Measurements from ENCODE around the gene TTYH1.
A peak's percentile ranks its signal among the peaks of the same experiment; 100 is the strongest.

Gene TTYH1

GRCh38 chr19:54424660-54425381 is 9.6 kb downstream of the TTYH1 start:
- Histone ChIP-seq H3K9me3 (ENCODE audit: insufficient read depth, low read depth, low read length) (no peaks in the 10 kb centered on the region), H3K36me3 (ENCODE audit: insufficient read depth, low read depth, low read length) (peaks cover 12% of the 10 kb centered on the region; the same call in 1 of the 2 replicates), H3K9ac (ENCODE audit: low read depth, low read length) (no peak overlapping the region), H3K27me3 (ENCODE audit: insufficient read depth, low read length) (peaks cover 32% of the 10 kb centered on the region), H3K4me1 (ENCODE audit: insufficient read depth, low read length) (peaks cover 12% of the 10 kb centered on the region; the same call in 1 of the 2 replicates), H3K27ac (ENCODE audit: low read length) (no peak overlapping the region), H3K4me3 (ENCODE audit: low read length) (no peak overlapping the region)

GRCh38 chr19:54425382-54425723 is 10.1 kb downstream of the TTYH1 start:
- peaks cover 32% of the 10 kb centered on the region for H3K27me3 ChIP-seq (ENCODE audit: insufficient read depth, low read length)
- no peak overlapping the region for H3K4me3 ChIP-seq (ENCODE audit: low read length)
- no peaks in the 10 kb centered on the region for H3K9me3 ChIP-seq (ENCODE audit: insufficient read depth, low read depth, low read length)
- H3K4me1 ChIP-seq (ENCODE audit: insufficient read depth, low read length) = peaks cover 10% of the 10 kb centered on the region; the same call in 1 of the 2 replicates
- peaks cover 12% of the 10 kb centered on the region; the same call in 1 of the 2 replicates for H3K36me3 ChIP-seq (ENCODE audit: insufficient read depth, low read depth, low read length)
- H3K9ac ChIP-seq (ENCODE audit: low read depth, low read length) = no peak overlapping the region
- H3K27ac ChIP-seq (ENCODE audit: low read length) = no peak overlapping the region

- H3K4me1 ChIP-seq (ENCODE audit: insufficient read depth, low read length) = peaks cover 7% of the 10 kb centered on the region; the same call in 1 of the 2 replicates
- no peak overlapping the region for H3K27ac ChIP-seq (ENCODE audit: low read length)
- H3K27me3 ChIP-seq (ENCODE audit: insufficient read depth, low read length) = peaks cover 32% of the 10 kb centered on the region
- peaks cover 12% of the 10 kb centered on the region; the same call in 1 of the 2 replicates for H3K36me3 ChIP-seq (ENCODE audit: insufficient read depth, low read depth, low read length)
- no peak overlapping the region for H3K4me3 ChIP-seq (ENCODE audit: low read length)
- no peak overlapping the region for H3K9ac ChIP-seq (ENCODE audit: low read depth, low read length)
- no peaks in the 10 kb centered on the region for H3K9me3 ChIP-seq (ENCODE audit: insufficient read depth, low read depth, low read length)
Measured at GRCh38 chr19:54426291-54426931, 11.1 kb downstream of the TTYH1 start.

GRCh38 chr19:54427586-54427985 is 12.3 kb downstream of the TTYH1 start:
- Histone ChIP-seq H3K4me3 (ENCODE audit: low read length) (no peak overlapping the region), H3K27ac (ENCODE audit: low read length) (no peak overlapping the region), H3K9ac (ENCODE audit: low read depth, low read length) (no peak overlapping the region), H3K27me3 (ENCODE audit: insufficient read depth, low read length) (peaks cover 22% of the 10 kb centered on the region), H3K9me3 (ENCODE audit: insufficient read depth, low read depth, low read length) (no peaks in the 10 kb centered on the region), H3K36me3 (ENCODE audit: insufficient read depth, low read depth, low read length) (peaks cover 12% of the 10 kb centered on the region; the same call in 1 of the 2 replicates), H3K4me1 (ENCODE audit: insufficient read depth, low read length) (no peaks in the 10 kb centered on the region)

- H3K36me3 ChIP-seq (ENCODE audit: insufficient read depth, low read depth, low read length) = peaks cover 5% of the 10 kb centered on the region; the same call in 1 of the 2 replicates
- H3K4me1 ChIP-seq (ENCODE audit: insufficient read depth, low read length) = no peaks in the 10 kb centered on the region
- H3K27me3 ChIP-seq (ENCODE audit: insufficient read depth, low read length) = peaks cover 22% of the 10 kb centered on the region
- no peak overlapping the region for H3K4me3 ChIP-seq (ENCODE audit: low read length)
- no peaks in the 10 kb centered on the region for H3K9me3 ChIP-seq (ENCODE audit: insufficient read depth, low read depth, low read length)
- H3K9ac ChIP-seq (ENCODE audit: low read depth, low read length) = no peak overlapping the region
- no peak overlapping the region for H3K27ac ChIP-seq (ENCODE audit: low read length)
Measured at GRCh38 chr19:54428323-54429175, 13.3 kb downstream of the TTYH1 start.

GRCh38 chr19:54429176-54429495 is 13.9 kb downstream of the TTYH1 start:
- no peak overlapping the region for H3K4me3 ChIP-seq (ENCODE audit: low read length)
- no peak overlapping the region for H3K27ac ChIP-seq (ENCODE audit: low read length)
- H3K9ac ChIP-seq (ENCODE audit: low read depth, low read length) = no peak overlapping the region
- no peaks in the 10 kb centered on the region for H3K4me1 ChIP-seq (ENCODE audit: insufficient read depth, low read length)
- peaks cover 22% of the 10 kb centered on the region for H3K27me3 ChIP-seq (ENCODE audit: insufficient read depth, low read length)
- no peaks in the 10 kb centered on the region for H3K9me3 ChIP-seq (ENCODE audit: insufficient read depth, low read depth, low read length)
- H3K36me3 ChIP-seq (ENCODE audit: insufficient read depth, low read depth, low read length) = peaks cover 3% of the 10 kb centered on the region; the same call in 1 of the 2 replicates

- no peaks in the 10 kb centered on the region for H3K9me3 ChIP-seq (ENCODE audit: insufficient read depth, low read depth, low read length)
- H3K27me3 ChIP-seq (ENCODE audit: insufficient read depth, low read length) = peaks cover 28% of the 10 kb centered on the region
- H3K27ac ChIP-seq (ENCODE audit: low read length) = no peak overlapping the region
- no peak overlapping the region for H3K4me3 ChIP-seq (ENCODE audit: low read length)
- H3K4me1 ChIP-seq (ENCODE audit: insufficient read depth, low read length) = no peaks in the 10 kb centered on the region
- H3K9ac ChIP-seq (ENCODE audit: low read depth, low read length) = no peak overlapping the region
- H3K36me3 ChIP-seq (ENCODE audit: insufficient read depth, low read depth, low read length) = peaks cover 3% of the 10 kb centered on the region; the same call in 1 of the 2 replicates
Measured at GRCh38 chr19:54429545-54430227, 14.4 kb downstream of the TTYH1 start.

GRCh38 chr19:54430306-54431254 is 15.3 kb downstream of the TTYH1 start:
- no peak overlapping the region for H3K9ac ChIP-seq (ENCODE audit: low read depth, low read length)
- peaks cover 24% of the 10 kb centered on the region for H3K27me3 ChIP-seq (ENCODE audit: insufficient read depth, low read length)
- no peak overlapping the region for H3K27ac ChIP-seq (ENCODE audit: low read length)
- H3K4me3 ChIP-seq (ENCODE audit: low read length) = peak overlapping the region; percentile 64; the same call in 1 of the 2 replicates
- peaks cover 3% of the 10 kb centered on the region; the same call in 1 of the 2 replicates for H3K36me3 ChIP-seq (ENCODE audit: insufficient read depth, low read depth, low read length)
- H3K4me1 ChIP-seq (ENCODE audit: insufficient read depth, low read length) = peaks cover 6% of the 10 kb centered on the region; the same call in 1 of the 2 replicates
- H3K9me3 ChIP-seq (ENCODE audit: insufficient read depth, low read depth, low read length) = no peaks in the 10 kb centered on the region

GRCh38 chr19:54431255-54431838 is 16.1 kb downstream of the TTYH1 start:
- Histone ChIP-seq H3K9me3 (ENCODE audit: insufficient read depth, low read depth, low read length) (no peaks in the 10 kb centered on the region), H3K9ac (ENCODE audit: low read depth, low read length) (no peak overlapping the region), H3K4me1 (ENCODE audit: insufficient read depth, low read length) (peaks cover 10% of the 10 kb centered on the region; the same call in 1 of the 2 replicates), H3K36me3 (ENCODE audit: insufficient read depth, low read depth, low read length) (peaks cover 3% of the 10 kb centered on the region; the same call in 1 of the 2 replicates), H3K4me3 (ENCODE audit: low read length) (no peak overlapping the region), H3K27ac (ENCODE audit: low read length) (no peak overlapping the region), H3K27me3 (ENCODE audit: insufficient read depth, low read length) (peaks cover 17% of the 10 kb centered on the region)

- Histone ChIP-seq H3K9me3 (ENCODE audit: insufficient read depth, low read depth, low read length) (no peaks in the 10 kb centered on the region), H3K36me3 (ENCODE audit: insufficient read depth, low read depth, low read length) (peaks cover 3% of the 10 kb centered on the region; the same call in 1 of the 2 replicates), H3K4me3 (ENCODE audit: low read length) (no peak overlapping the region), H3K4me1 (ENCODE audit: insufficient read depth, low read length) (peaks cover 15% of the 10 kb centered on the region; the same call in 1 of the 2 replicates), H3K27me3 (ENCODE audit: insufficient read depth, low read length) (peaks cover 16% of the 10 kb centered on the region), H3K9ac (ENCODE audit: low read depth, low read length) (no peak overlapping the region), H3K27ac (ENCODE audit: low read length) (no peak overlapping the region)
Measured at GRCh38 chr19:54432144-54432738, 17.0 kb downstream of the TTYH1 start.

All from iPS-20b (cell line).